Testis (tissue), 2 donors: ENCODE measurements around the gene KRT84.

Experiments
- POLR2A ChIP-seq: fragments of 450-650 bp; IDR thresholded peaks from one replicate; pipeline ENCODE4 v1.6.1; 2017; ENCODE audit warnings: antibody characterized with exemption, mild to moderate bottlenecking, moderate library complexity
- TF ChIP-seq, protein P1 (sequence below), 3 experiments: fragments of 450-650 bp in 2 of 3; fragments of 200-600 bp in 1 of 3; sonication (generic) in 1 of 3; IDR thresholded peaks; one replicate each; pipeline ENCODE4 v1.5.1; 2016 to 2019; ENCODE audit warnings: antibody characterized with exemption in 3 of 3, mild to moderate bottlenecking in 2 of 3, moderate library complexity in 1 of 3

DNA sequence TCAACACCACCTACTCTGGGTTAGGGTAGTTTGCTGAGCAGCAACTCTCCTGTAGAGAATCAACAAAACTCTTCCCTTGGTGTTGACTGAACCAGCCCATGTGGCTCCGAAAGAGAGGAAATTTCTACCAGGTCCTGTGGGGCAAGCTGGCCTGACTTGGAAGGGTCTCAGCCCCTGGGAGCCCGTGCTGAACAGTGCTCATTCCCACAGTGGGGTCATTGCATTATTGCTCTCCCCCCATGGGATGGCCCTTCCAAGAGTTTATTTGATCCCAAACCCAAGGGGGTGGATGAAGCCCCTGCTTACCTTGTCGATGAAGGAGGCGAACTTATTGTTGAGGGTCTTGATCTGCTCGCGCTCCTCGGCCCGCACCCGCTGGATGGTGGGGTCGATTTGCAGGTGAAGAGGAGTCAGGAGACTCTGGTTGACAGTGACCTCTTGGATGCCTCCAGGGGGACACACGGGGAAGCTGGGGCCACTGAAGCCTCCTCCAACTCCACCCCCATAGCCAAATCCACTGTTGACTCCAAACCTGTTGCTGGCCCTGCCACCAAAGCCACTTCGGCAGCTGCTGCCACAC lies 48.1 kb upstream of the KRT84 start:
- TF ChIP-seq, protein P1, sequence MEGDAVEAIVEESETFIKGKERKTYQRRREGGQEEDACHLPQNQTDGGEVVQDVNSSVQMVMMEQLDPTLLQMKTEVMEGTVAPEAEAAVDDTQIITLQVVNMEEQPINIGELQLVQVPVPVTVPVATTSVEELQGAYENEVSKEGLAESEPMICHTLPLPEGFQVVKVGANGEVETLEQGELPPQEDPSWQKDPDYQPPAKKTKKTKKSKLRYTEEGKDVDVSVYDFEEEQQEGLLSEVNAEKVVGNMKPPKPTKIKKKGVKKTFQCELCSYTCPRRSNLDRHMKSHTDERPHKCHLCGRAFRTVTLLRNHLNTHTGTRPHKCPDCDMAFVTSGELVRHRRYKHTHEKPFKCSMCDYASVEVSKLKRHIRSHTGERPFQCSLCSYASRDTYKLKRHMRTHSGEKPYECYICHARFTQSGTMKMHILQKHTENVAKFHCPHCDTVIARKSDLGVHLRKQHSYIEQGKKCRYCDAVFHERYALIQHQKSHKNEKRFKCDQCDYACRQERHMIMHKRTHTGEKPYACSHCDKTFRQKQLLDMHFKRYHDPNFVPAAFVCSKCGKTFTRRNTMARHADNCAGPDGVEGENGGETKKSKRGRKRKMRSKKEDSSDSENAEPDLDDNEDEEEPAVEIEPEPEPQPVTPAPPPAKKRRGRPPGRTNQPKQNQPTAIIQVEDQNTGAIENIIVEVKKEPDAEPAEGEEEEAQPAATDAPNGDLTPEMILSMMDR (IDR thresholded peaks at IDR 0.05) = no peak
- TF ChIP-seq POLR2A = no peak
